HUDEP-2 (cell line): ENCODE data around the gene SMAD2.

Experiments
- DNase-seq, 76 experiments: peaks; one replicate each; lab custom pipeline; 2025; ENCODE audit not compliant: unreplicated experiment in 76 of 76; lab: John Stamatoyannopoulos, UW

The SMAD2 gene

GRCh38 chr18:47932603-47933002, 2.1 kb upstream of the SMAD2 start:
- peak in 12 of 76 experiments; percentile 1 to 52 (median 19) for DNase-seq

- DNase-seq: no peak
Measured at GRCh38 chr18:47932190-47932589, 1.7 kb upstream of the SMAD2 start.

GRCh38 chr18:47931718-47932103, 1.3 kb upstream of the SMAD2 start:
- peak in 72 of 76 experiments; percentile 23 to 90 (median 67) for DNase-seq

GRCh38 chr18:47930931-47931717, 665 bp upstream of the SMAD2 start:
- DNase-seq: peak; percentile 12 to 99 (median 94)

GRCh38 chr18:47929681-47930198, 719 bp downstream of the SMAD2 start:
- peak in 24 of 76 experiments; percentile 7 to 69 (median 42) for DNase-seq

GRCh38 chr18:47928466-47928865, 2.0 kb downstream of the SMAD2 start:
- no peak for DNase-seq

- peak in 64 of 76 experiments; percentile 3 to 89 (median 56) for DNase-seq
Measured at GRCh38 chr18:47926101-47926850, 4.2 kb downstream of the SMAD2 start.

- no peak for DNase-seq
Measured at GRCh38 chr18:47919916-47920315, 10.5 kb downstream of the SMAD2 start.

- no peak for DNase-seq
Measured at GRCh38 chr18:47917923-47918610, 12.4 kb downstream of the SMAD2 start.

- DNase-seq: no peak
Measured at GRCh38 chr18:47915930-47916329, 14.5 kb downstream of the SMAD2 start.

GRCh38 chr18:47915229-47915628, 15.2 kb downstream of the SMAD2 start:
- DNase-seq: no peak

GRCh38 chr18:47912794-47913585, 17.5 kb downstream of the SMAD2 start:
- DNase-seq: no peak

- no peak for DNase-seq
Measured at GRCh38 chr18:47912343-47912742, 18.1 kb downstream of the SMAD2 start.

- DNase-seq: no peak
Measured at GRCh38 chr18:47911877-47912276, 18.6 kb downstream of the SMAD2 start.

- no peak for DNase-seq
Measured at GRCh38 chr18:47909484-47909883, 21.0 kb downstream of the SMAD2 start.

- DNase-seq: no peak
Measured at GRCh38 chr18:47908592-47908991, 21.9 kb downstream of the SMAD2 start.

- no peak for DNase-seq
Measured at GRCh38 chr18:47906408-47906807, 24.1 kb downstream of the SMAD2 start.

GRCh38 chr18:47903809-47904208, 26.6 kb downstream of the SMAD2 start:
- no peak for DNase-seq

- DNase-seq: peak in 14 of 76 experiments; percentile 5 to 58 (median 40)
Measured at GRCh38 chr18:47901624-47902362, 28.7 kb downstream of the SMAD2 start.
